Measurements from ENCODE around the gene FRS3.

Gene FRS3

GRCh38 chr6:41779788-41780550 is at the start of gene FRS3:
Gene FRS3, minus strand, starts transcription at chr6:41779900. Its CDS starts 2,913 bp downstream, at chr6:41776987.
- Histone ChIP-seq H3K27me3 (ENCODE audit: insufficient read depth, low read depth) (peaks cover 29% of the 10 kb centered on the region), H3K4me2 (peak within 1 kb of the TSS; percentile 85), H4K20me1 (ENCODE audit: insufficient read depth) (no peaks in the 10 kb centered on the region), H2AFZ (ENCODE audit: low read depth) (peak within 1 kb of the TSS; percentile 74), H3K4me3 (IDR thresholded peaks at IDR 0.05; ENCODE audit: insufficient read depth, low read depth, low read length) (no peak within 1 kb of the TSS), H3K9ac (peak within 1 kb of the TSS; percentile 30; the same call in 1 of the 2 replicates), H3K79me2 (ENCODE audit: insufficient read depth, low read depth) (no peaks in the 10 kb centered on the region), H3K4me1 (ENCODE audit: low read depth, poor library complexity, severe bottlenecking) (peaks cover 10% of the 10 kb centered on the region), H3K36me3 (ENCODE audit: insufficient read depth) (no peaks in the 10 kb centered on the region), H3K27ac (no peak within 1 kb of the TSS)
- TF ChIP-seq CTCF (conservative IDR thresholded peaks at IDR 0.05; ENCODE audit: low read depth, low read length), result peak; percentile 83

- H3K4me3 ChIP-seq (IDR thresholded peaks at IDR 0.05; ENCODE audit: insufficient read depth, low read depth, low read length), result no peak overlapping the region
- no peaks in the 10 kb centered on the region for H3K36me3 ChIP-seq (ENCODE audit: insufficient read depth)
- no peak overlapping the region for H3K27ac ChIP-seq
- no peak overlapping the region for H3K4me2 ChIP-seq
- H3K27me3 ChIP-seq (ENCODE audit: insufficient read depth, low read depth), result no peaks in the 10 kb centered on the region
- H4K20me1 ChIP-seq (ENCODE audit: insufficient read depth), result no peaks in the 10 kb centered on the region
- TF ChIP-seq CTCF (conservative IDR thresholded peaks at IDR 0.05; ENCODE audit: low read depth, low read length), result no peak
- no peak overlapping the region for H3K9ac ChIP-seq
- H3K4me1 ChIP-seq (ENCODE audit: low read depth, poor library complexity, severe bottlenecking), result no peaks in the 10 kb centered on the region
- H3K79me2 ChIP-seq (ENCODE audit: insufficient read depth, low read depth), result no peaks in the 10 kb centered on the region
- H2AFZ ChIP-seq (ENCODE audit: low read depth), result no peak overlapping the region
These were observed 46.8 kb upstream of the FRS3 start for GRCh38 chr6:41826343-41827022.

GRCh38 chr6:41824571-41825569 is 45.2 kb upstream of the FRS3 start:
- Histone ChIP-seq H2AFZ (ENCODE audit: low read depth) (no peak overlapping the region), H3K4me2 (no peak overlapping the region), H3K4me3 (IDR thresholded peaks at IDR 0.05; ENCODE audit: insufficient read depth, low read depth, low read length) (no peak overlapping the region), H4K20me1 (ENCODE audit: insufficient read depth) (no peaks in the 10 kb centered on the region), H3K9ac (no peak overlapping the region), H3K4me1 (ENCODE audit: low read depth, poor library complexity, severe bottlenecking) (no peaks in the 10 kb centered on the region), H3K27me3 (ENCODE audit: insufficient read depth, low read depth) (no peaks in the 10 kb centered on the region), H3K36me3 (ENCODE audit: insufficient read depth) (no peaks in the 10 kb centered on the region), H3K79me2 (ENCODE audit: insufficient read depth, low read depth) (no peaks in the 10 kb centered on the region), H3K27ac (no peak overlapping the region)
- TF ChIP-seq CTCF (conservative IDR thresholded peaks at IDR 0.05; ENCODE audit: low read depth, low read length), result no peak

GRCh38 chr6:41823178-41823577 is 43.5 kb upstream of the FRS3 start:
- H3K36me3 ChIP-seq (ENCODE audit: insufficient read depth), result no peaks in the 10 kb centered on the region
- no peak overlapping the region for H3K4me2 ChIP-seq
- TF ChIP-seq CTCF (conservative IDR thresholded peaks at IDR 0.05; ENCODE audit: low read depth, low read length), result no peak
- H3K27ac ChIP-seq, result no peak overlapping the region
- H3K79me2 ChIP-seq (ENCODE audit: insufficient read depth, low read depth), result no peaks in the 10 kb centered on the region
- H4K20me1 ChIP-seq (ENCODE audit: insufficient read depth), result no peaks in the 10 kb centered on the region
- H3K9ac ChIP-seq, result no peak overlapping the region
- H3K4me3 ChIP-seq (IDR thresholded peaks at IDR 0.05; ENCODE audit: insufficient read depth, low read depth, low read length), result no peak overlapping the region
- H3K27me3 ChIP-seq (ENCODE audit: insufficient read depth, low read depth), result no peaks in the 10 kb centered on the region
- no peak overlapping the region for H2AFZ ChIP-seq (ENCODE audit: low read depth)
- H3K4me1 ChIP-seq (ENCODE audit: low read depth, poor library complexity, severe bottlenecking), result no peaks in the 10 kb centered on the region

Data from KMS-11 (cell line).